Progenitor cell of endocrine pancreas (in vitro differentiated cells): Measurements from ENCODE around the gene DPAGT1. TPM values are rescaled to one million over a fixed set of nuclear protein-coding genes. Genes with fewer than 3 reads are reported as not detected.

Source experiments
- DNase-seq: peaks from one replicate; pipeline ENCODE4 v3.0.0; 2021; ENCODE audit warnings: low spot score; ENCODE audit not compliant: unreplicated experiment
- H3K27ac Mint-ChIP-seq: 2 replicates; pipeline ENCODE4 v1.8.0; 2021; ENCODE audit warnings: mild to moderate bottlenecking, moderate library complexity, mixed read lengths
- H3K27me3 Mint-ChIP-seq: 2 replicates; pipeline ENCODE4 v1.8.0; 2021; ENCODE audit warnings: mixed read lengths
- H3K36me3 Mint-ChIP-seq: 2 replicates; pipeline ENCODE4 v1.8.0; 2022; ENCODE audit warnings: mixed read lengths; ENCODE audit not compliant: insufficient read depth
- H3K4me1 Mint-ChIP-seq: 2 replicates; pipeline ENCODE4 v1.8.0; 2021; ENCODE audit warnings: low read depth, mixed read lengths
- H3K4me3 Mint-ChIP-seq: 2 replicates; pipeline ENCODE4 v1.8.0; 2021; ENCODE audit warnings: low read depth, mild to moderate bottlenecking, moderate library complexity, mixed read lengths
- H3K9me3 Mint-ChIP-seq: 2 replicates; pipeline ENCODE4 v1.8.0; 2021; ENCODE audit warnings: low read depth, mixed read lengths
- total RNA-seq: library from RNA; stranded (reverse); gene quantifications from 2 replicates; pipeline ENCODE4 v1.2.1, GENCODE V29; 2021
- TF ChIP-seq, protein P1 (sequence below): fragments of 200-600 bp; sonication (generic); IDR thresholded peaks from one replicate; pipeline ENCODE4 v1.5.0; 2021; ENCODE audit warnings: antibody characterized with exemption, mild to moderate bottlenecking; ENCODE audit not compliant: unreplicated experiment

DPAGT1 gene
- total RNA-seq, 1 donor from 2014 or later, result 53.4 TPM

DNA sequence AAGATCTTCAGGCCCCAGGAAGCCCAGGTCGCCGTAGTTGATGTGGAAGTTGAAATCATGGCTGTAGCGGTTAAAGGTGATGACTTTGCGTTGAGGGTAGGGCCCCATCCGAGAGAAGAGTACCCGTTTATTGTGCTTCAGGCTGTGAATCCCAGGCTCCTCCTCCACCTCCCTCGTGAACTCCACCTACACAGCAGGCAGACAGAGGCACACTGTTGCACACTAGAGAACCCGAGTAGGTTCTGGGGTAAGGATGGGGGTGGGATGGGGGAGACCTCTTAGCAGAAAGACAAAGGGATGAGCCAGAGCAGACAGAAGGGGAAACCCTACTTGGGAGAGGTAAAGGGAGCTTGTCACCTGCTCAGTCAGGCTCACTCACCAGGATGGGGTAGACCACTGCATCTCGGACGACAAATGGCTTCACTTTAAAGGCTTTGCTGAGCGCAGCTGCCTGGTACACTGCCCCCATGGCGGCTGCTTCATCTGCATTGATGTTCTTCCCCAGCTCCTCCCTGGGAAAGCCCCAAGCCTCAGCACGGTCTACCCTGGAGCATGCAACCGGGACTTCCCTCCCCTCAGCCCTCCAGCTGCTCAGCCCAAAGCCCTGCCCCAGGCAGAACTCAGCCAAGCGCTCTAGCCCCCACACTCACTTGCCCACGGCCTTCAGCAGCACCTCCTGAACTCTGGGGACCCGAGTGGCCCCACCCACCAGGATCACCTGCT lies 50.1 kb downstream of the DPAGT1 start:
- Mint-ChIP-seq H3K9me3 (no peaks in the 10 kb centered on the region), H3K27ac (no peak overlapping the region), H3K36me3 (peaks cover 32% of the 10 kb centered on the region), H3K4me3 (no peak overlapping the region), H3K4me1 (peaks cover 8% of the 10 kb centered on the region), H3K27me3 (no peaks in the 10 kb centered on the region)
- no peak for DNase-seq
- TF ChIP-seq, protein P1, sequence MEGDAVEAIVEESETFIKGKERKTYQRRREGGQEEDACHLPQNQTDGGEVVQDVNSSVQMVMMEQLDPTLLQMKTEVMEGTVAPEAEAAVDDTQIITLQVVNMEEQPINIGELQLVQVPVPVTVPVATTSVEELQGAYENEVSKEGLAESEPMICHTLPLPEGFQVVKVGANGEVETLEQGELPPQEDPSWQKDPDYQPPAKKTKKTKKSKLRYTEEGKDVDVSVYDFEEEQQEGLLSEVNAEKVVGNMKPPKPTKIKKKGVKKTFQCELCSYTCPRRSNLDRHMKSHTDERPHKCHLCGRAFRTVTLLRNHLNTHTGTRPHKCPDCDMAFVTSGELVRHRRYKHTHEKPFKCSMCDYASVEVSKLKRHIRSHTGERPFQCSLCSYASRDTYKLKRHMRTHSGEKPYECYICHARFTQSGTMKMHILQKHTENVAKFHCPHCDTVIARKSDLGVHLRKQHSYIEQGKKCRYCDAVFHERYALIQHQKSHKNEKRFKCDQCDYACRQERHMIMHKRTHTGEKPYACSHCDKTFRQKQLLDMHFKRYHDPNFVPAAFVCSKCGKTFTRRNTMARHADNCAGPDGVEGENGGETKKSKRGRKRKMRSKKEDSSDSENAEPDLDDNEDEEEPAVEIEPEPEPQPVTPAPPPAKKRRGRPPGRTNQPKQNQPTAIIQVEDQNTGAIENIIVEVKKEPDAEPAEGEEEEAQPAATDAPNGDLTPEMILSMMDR, result no peak

DNA sequence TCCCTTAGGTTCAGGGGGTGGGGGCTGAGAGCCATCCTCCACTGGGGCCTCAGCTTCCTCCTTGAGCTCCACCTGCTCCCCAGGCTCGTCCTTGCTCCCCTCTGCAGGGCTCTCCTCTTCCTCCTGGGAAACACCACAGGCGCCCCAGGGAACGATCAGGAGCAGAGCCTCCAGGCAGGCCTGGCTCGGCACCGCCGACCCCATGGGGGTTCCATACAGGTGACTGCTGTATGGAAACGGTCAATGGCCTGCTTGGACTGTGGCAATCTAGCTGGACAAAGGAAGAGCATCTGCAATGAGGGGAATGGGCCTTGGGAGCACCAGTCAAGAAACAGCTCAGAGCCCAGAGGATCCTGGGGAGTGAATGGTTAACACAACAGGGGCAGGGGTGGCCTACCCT lies 52.6 kb downstream of the DPAGT1 start:
- Mint-ChIP-seq H3K4me3 (no peak overlapping the region), H3K27me3 (no peaks in the 10 kb centered on the region), H3K36me3 (peaks cover 37% of the 10 kb centered on the region), H3K27ac (no peak overlapping the region), H3K9me3 (no peaks in the 10 kb centered on the region), H3K4me1 (no peaks in the 10 kb centered on the region)
- TF ChIP-seq, protein P1, result no peak
- no peak for DNase-seq

DNA sequence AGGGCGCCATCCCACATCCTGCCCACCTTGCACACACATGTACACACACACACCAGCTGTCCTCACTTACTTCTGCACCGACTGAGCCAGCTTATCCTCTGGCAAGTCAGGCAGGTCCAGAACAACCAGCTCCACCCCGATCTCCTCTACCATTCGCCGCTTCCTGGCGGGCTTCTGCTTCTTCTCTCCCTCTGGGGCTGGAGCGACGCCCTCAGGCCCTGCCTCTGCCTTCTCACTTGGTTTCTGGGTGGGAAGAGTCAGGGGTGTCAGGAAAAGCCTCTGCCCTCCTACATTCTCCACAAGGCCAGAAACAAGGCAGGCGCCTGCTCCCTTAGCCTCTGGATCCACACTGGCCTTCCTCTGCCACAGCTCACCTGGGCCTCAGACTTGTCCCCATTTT lies 53.0 kb downstream of the DPAGT1 start:
- Mint-ChIP-seq H3K9me3 (no peaks in the 10 kb centered on the region), H3K4me1 (no peaks in the 10 kb centered on the region), H3K27ac (no peak overlapping the region), H3K4me3 (no peak overlapping the region), H3K27me3 (no peaks in the 10 kb centered on the region), H3K36me3 (peaks cover 33% of the 10 kb centered on the region)
- DNase-seq, result no peak
- TF ChIP-seq, protein P1, result no peak

DNA sequence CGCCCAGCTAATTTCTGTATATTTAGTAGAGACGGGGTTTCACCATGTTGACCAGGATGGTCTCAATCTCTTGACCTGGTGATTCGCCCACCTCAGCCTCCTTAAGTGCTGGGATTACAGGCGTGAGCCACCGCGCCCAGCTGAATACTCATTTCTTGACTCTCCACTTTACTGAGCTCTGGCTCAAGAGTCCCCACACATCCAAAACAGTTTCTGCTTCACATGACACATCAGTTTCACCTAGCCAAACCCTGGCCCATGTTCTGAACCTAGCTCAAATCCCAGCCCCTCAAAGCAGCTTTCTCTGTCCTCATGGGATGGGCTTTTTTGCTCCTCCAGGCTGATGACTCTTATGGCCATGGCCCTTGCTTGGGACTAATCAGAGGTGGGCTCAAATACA lies 54.4 kb downstream of the DPAGT1 start:
- no peaks in the 10 kb centered on the region for H3K27me3 Mint-ChIP-seq
- peaks cover 21% of the 10 kb centered on the region for H3K36me3 Mint-ChIP-seq
- H3K9me3 Mint-ChIP-seq, result no peaks in the 10 kb centered on the region
- TF ChIP-seq, protein P1, result no peak
- DNase-seq, result no peak
- H3K27ac Mint-ChIP-seq, result no peak overlapping the region
- no peak overlapping the region for H3K4me3 Mint-ChIP-seq
- H3K4me1 Mint-ChIP-seq, result no peaks in the 10 kb centered on the region

Other genes with a start within 250 kb of the DPAGT1 start
- gene CXCR5, start 218.0 kb downstream of the DPAGT1 start, total RNA-seq, result not detected in 2 replicates
- gene BCL9L, start 175.9 kb downstream of the DPAGT1 start, total RNA-seq, result 26.4 and 30.3 TPM in 2 replicates
- gene UPK2, start 145.6 kb downstream of the DPAGT1 start, total RNA-seq, result 0.41 TPM in 1 of 2 replicates, not detected in the other
- not detected in 2 replicates for gene FOXR1, start 130.1 kb downstream of the DPAGT1 start, total RNA-seq
- 56.5 and 66.6 TPM in 2 replicates for gene CENATAC, start 103.7 kb downstream of the DPAGT1 start, total RNA-seq
- 1,089 and 1,112 TPM in 2 replicates for gene RPS25, start 83.5 kb downstream of the DPAGT1 start, total RNA-seq
- gene TRAPPC4, start 83.1 kb downstream of the DPAGT1 start, total RNA-seq, result 60.3 and 60.7 TPM in 2 replicates
- gene SLC37A4, start 71.0 kb downstream of the DPAGT1 start, total RNA-seq, result 52.7 and 53.4 TPM in 2 replicates
- gene HYOU1, start 44.6 kb downstream of the DPAGT1 start, total RNA-seq, result 196 and 199 TPM in 2 replicates
- gene VPS11, start 34.0 kb downstream of the DPAGT1 start, total RNA-seq, result 36.3 and 37.2 TPM in 2 replicates
- gene HMBS, start 17.0 kb downstream of the DPAGT1 start, total RNA-seq, result 39.0 and 39.8 TPM in 2 replicates
- 7.2 and 7.3 TPM in 2 replicates for gene C2CD2L, start 5.5 kb upstream of the DPAGT1 start, total RNA-seq
- 48.7 and 52.2 TPM in 2 replicates for gene HINFP, start 19.7 kb upstream of the DPAGT1 start, total RNA-seq
- 0.53 and 0.78 TPM in 2 replicates for gene ABCG4, start 47.2 kb upstream of the DPAGT1 start, total RNA-seq
- 14.7 and 15.9 TPM in 2 replicates for gene NLRX1, start 66.9 kb upstream of the DPAGT1 start, total RNA-seq
- gene NHERF4, start 83.6 kb upstream of the DPAGT1 start, total RNA-seq, result 6.2 and 6.3 TPM in 2 replicates
- gene CBL, start 104.5 kb upstream of the DPAGT1 start, total RNA-seq, result 26.4 and 26.5 TPM in 2 replicates
- gene MCAM, start 215.3 kb upstream of the DPAGT1 start, total RNA-seq, result 9.8 and 12.7 TPM in 2 replicates
- 30.3 and 34.2 TPM in 2 replicates for gene RNF26, start 232.7 kb upstream of the DPAGT1 start, total RNA-seq
- gene C1QTNF5, start 239.0 kb upstream of the DPAGT1 start, total RNA-seq, result 0.31 and 0.40 TPM in 2 replicates
- not detected in 2 replicates for gene MFRP, start 244.9 kb upstream of the DPAGT1 start, total RNA-seq